KMS-11 (cell line): ENCODE results near the gene OR8S1.

ENCODE experiments used
- H2AFZ ChIP-seq: fragments of 200-600 bp; sonication (generic); 2 replicates; pipeline ENCODE4 v1.6.1; 2016; ENCODE audit warnings: antibody characterized with exemption, mixed run types, low read depth
- H3K27ac ChIP-seq: fragments of 200-600 bp; sonication (generic); 2 replicates; pipeline ENCODE4 v1.6.1; 2016; ENCODE audit warnings: mild to moderate bottlenecking, mixed run types
- H3K27me3 ChIP-seq: fragments of 200-600 bp; sonication (generic); 2 replicates; pipeline ENCODE4 v1.6.1; 2017; ENCODE audit warnings: mild to moderate bottlenecking, low read depth, mixed run types, moderate library complexity; ENCODE audit not compliant: insufficient read depth
- H3K36me3 ChIP-seq: fragments of 200-600 bp; sonication (generic); 2 replicates; pipeline ENCODE4 v1.6.1; 2017; ENCODE audit warnings: mild to moderate bottlenecking, mixed run types; ENCODE audit not compliant: insufficient read depth
- H3K4me1 ChIP-seq: fragments of 200-600 bp; sonication (generic); 2 replicates; pipeline ENCODE4 v1.6.1; 2016; ENCODE audit warnings: mild to moderate bottlenecking, low read depth, mixed run types; ENCODE audit not compliant: poor library complexity, severe bottlenecking
- H3K4me2 ChIP-seq: fragments of 200-600 bp; sonication (generic); 2 replicates; pipeline ENCODE4 v1.7.0; 2016; ENCODE audit warnings: mild to moderate bottlenecking, mixed run types
- H3K4me3 ChIP-seq: fragments of 200-600 bp; sonication (generic); IDR thresholded peaks from 2 replicates; pipeline ENCODE4 v1.6.1; 2017; ENCODE audit warnings: low read depth, low read length, mixed read lengths; ENCODE audit not compliant: insufficient read depth
- H3K79me2 ChIP-seq: fragments of 200-600 bp; sonication (generic); 2 replicates; pipeline ENCODE4 v1.6.1; 2016; ENCODE audit warnings: low read depth, mixed run types; ENCODE audit not compliant: insufficient read depth
- H3K9ac ChIP-seq: fragments of 200-600 bp; sonication (generic); 2 replicates; pipeline ENCODE4 v1.6.1; 2016; ENCODE audit warnings: mild to moderate bottlenecking, mixed run types
- H4K20me1 ChIP-seq: fragments of 200-600 bp; sonication (generic); 2 replicates; pipeline ENCODE4 v1.6.1; 2016; ENCODE audit warnings: mild to moderate bottlenecking, mixed run types; ENCODE audit not compliant: insufficient read depth
- TF ChIP-seq, protein P1 (sequence below): fragments of 200-600 bp; sonication (generic); conservative IDR thresholded peaks from 2 replicates; pipeline ENCODE4 v1.6.1; 2017; ENCODE audit warnings: low read depth, mild to moderate bottlenecking, antibody characterized with exemption, low read length, moderate library complexity, mixed read lengths

The OR8S1 gene, protein sequence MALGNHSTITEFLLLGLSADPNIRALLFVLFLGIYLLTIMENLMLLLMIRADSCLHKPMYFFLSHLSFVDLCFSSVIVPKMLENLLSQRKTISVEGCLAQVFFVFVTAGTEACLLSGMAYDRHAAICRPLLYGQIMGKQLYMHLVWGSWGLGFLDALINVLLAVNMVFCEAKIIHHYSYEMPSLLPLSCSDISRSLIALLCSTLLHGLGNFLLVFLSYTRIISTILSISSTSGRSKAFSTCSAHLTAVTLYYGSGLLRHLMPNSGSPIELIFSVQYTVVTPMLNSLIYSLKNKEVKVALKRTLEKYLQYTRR

GRCh38 chr12:48525332-48525731 lies at the start of gene OR8S1:
TSS of gene OR8S1 (plus strand) at chr12:48525632. CDS start at chr12:48525632, 0 bp downstream.
- Histone ChIP-seq H3K27ac (no peak within 1 kb of the TSS), H4K20me1 (no peaks in the 10 kb centered on the region), H3K27me3 (no peaks in the 10 kb centered on the region), H3K36me3 (no peaks in the 10 kb centered on the region), H3K79me2 (no peaks in the 10 kb centered on the region), H3K9ac (no peak within 1 kb of the TSS), H3K4me1 (no peaks in the 10 kb centered on the region), H2AFZ (no peak within 1 kb of the TSS), H3K4me3 (no peak within 1 kb of the TSS), H3K4me2 (no peak within 1 kb of the TSS)
- TF ChIP-seq, protein P1, sequence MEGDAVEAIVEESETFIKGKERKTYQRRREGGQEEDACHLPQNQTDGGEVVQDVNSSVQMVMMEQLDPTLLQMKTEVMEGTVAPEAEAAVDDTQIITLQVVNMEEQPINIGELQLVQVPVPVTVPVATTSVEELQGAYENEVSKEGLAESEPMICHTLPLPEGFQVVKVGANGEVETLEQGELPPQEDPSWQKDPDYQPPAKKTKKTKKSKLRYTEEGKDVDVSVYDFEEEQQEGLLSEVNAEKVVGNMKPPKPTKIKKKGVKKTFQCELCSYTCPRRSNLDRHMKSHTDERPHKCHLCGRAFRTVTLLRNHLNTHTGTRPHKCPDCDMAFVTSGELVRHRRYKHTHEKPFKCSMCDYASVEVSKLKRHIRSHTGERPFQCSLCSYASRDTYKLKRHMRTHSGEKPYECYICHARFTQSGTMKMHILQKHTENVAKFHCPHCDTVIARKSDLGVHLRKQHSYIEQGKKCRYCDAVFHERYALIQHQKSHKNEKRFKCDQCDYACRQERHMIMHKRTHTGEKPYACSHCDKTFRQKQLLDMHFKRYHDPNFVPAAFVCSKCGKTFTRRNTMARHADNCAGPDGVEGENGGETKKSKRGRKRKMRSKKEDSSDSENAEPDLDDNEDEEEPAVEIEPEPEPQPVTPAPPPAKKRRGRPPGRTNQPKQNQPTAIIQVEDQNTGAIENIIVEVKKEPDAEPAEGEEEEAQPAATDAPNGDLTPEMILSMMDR: no peak

GRCh38 chr12:48482198-48482597 lies 43.2 kb upstream of the OR8S1 start, which contains the start of gene C12orf54:
TSS of gene C12orf54 (plus strand) at chr12:48482498. CDS start at chr12:48483297, 799 bp downstream.
- H2AFZ ChIP-seq: no peak within 1 kb of the TSS
- no peaks in the 10 kb centered on the region for H4K20me1 ChIP-seq
- no peaks in the 10 kb centered on the region for H3K4me1 ChIP-seq
- H3K27ac ChIP-seq: no peak within 1 kb of the TSS
- no peaks in the 10 kb centered on the region for H3K36me3 ChIP-seq
- H3K4me3 ChIP-seq: no peak within 1 kb of the TSS
- no peaks in the 10 kb centered on the region for H3K27me3 ChIP-seq
- H3K9ac ChIP-seq: no peak within 1 kb of the TSS
- TF ChIP-seq, protein P1: no peak
- H3K4me2 ChIP-seq: no peak within 1 kb of the TSS
- no peaks in the 10 kb centered on the region for H3K79me2 ChIP-seq

DNA sequence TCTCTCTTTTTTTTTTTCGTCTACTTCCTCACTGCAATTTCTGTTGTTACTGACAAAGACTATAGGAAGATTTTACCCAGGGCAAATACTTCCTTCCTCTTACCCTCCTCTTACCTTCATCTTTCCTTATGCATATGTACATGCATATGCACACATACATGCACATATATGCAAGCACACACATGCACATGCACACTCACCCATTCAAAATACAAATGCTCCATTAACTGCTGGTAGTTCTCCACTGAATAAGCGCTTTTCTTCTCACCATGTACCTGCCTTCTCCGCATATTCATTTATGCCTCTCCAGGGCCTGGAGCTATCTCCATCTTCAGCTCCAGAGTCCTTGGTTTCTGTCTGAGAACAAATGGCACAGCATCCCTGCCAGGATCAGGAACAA lies 42.5 kb upstream of the OR8S1 start:
- no peaks in the 10 kb centered on the region for H3K36me3 ChIP-seq
- no peaks in the 10 kb centered on the region for H3K4me1 ChIP-seq
- no peak overlapping the region for H3K9ac ChIP-seq
- H3K27ac ChIP-seq: no peak overlapping the region
- H3K79me2 ChIP-seq: no peaks in the 10 kb centered on the region
- H4K20me1 ChIP-seq: no peaks in the 10 kb centered on the region
- H3K4me2 ChIP-seq: no peak overlapping the region
- H3K27me3 ChIP-seq: no peaks in the 10 kb centered on the region
- TF ChIP-seq, protein P1: no peak
- no peak overlapping the region for H2AFZ ChIP-seq
- no peak overlapping the region for H3K4me3 ChIP-seq

DNA sequence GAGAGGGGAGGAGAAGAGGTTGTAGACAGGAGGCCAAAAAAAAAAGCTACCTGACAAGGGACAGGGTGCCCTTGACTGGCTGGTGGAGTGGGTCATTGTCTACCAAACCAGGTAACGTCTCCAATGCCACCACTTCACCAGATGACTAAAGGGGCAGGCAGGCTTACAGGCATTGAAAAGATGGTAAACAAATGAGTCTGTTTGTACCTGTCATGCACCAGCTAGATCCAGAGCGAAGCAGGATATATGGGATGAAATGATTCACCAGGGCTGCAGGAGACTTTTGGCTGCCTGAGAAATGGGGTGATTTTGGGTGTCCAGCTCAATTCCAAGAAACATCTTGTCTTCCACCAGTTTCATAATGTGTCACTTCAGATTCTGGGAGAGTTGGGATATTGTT lies 39.2 kb upstream of the OR8S1 start:
- Histone ChIP-seq H4K20me1 (no peaks in the 10 kb centered on the region), H3K4me2 (no peak overlapping the region), H3K27ac (no peak overlapping the region), H3K27me3 (no peaks in the 10 kb centered on the region), H3K4me3 (no peak overlapping the region), H2AFZ (no peak overlapping the region), H3K4me1 (no peaks in the 10 kb centered on the region), H3K36me3 (no peaks in the 10 kb centered on the region), H3K9ac (no peak overlapping the region), H3K79me2 (no peaks in the 10 kb centered on the region)
- TF ChIP-seq, protein P1: no peak
